Right cardiac atrium (tissue), 5 donors: ENCODE data around the gene CYP27C1. TPM values are rescaled to one million over a fixed set of nuclear protein-coding genes. Genes with fewer than 3 reads are reported as not detected.

Experiments
- ATAC-seq, 2 donors: fragments of 200-7000 bp; cut with Tn5 transposase; one replicate each; pipeline versions ENCODE4 v1.8.0 to v1.9.1; 2020; ENCODE audit warnings: moderate library complexity in 2 of 2, mild to moderate bottlenecking in 1 of 2
- DNase-seq, 3 donors: peaks; one replicate each; pipeline ENCODE4 v3.0.0-alpha.2; 2020
- H3K27ac ChIP-seq: one replicate; pipeline ENCODE4 v1.5.1; 2013; ENCODE audit warnings: mild to moderate bottlenecking, low read length, control low read depth, moderate library complexity
- H3K27me3 ChIP-seq: one replicate; pipeline ENCODE4 v1.6.1; 2013; ENCODE audit not compliant: control insufficient read depth, insufficient read depth
- H3K4me1 ChIP-seq: one replicate; pipeline ENCODE4 v1.6.1; 2013; ENCODE audit warnings: low read length; ENCODE audit not compliant: control insufficient read depth, insufficient read depth
- H3K4me3 ChIP-seq: one replicate; pipeline ENCODE4 v1.5.1; 2013; ENCODE audit warnings: low read length, control low read depth
- H3K9me3 ChIP-seq: one replicate; pipeline ENCODE4 v1.6.1; 2013; ENCODE audit warnings: low read length; ENCODE audit not compliant: control insufficient read depth
- WGBS: extraction: QIAGEN DNeasy Blood & Tissue Kit; methylation state at CpG from one replicate; pipeline ENCODE4 v1.1.7; 2013; 5-methylcytosine and 5-hydroxymethylcytosine counted together
- intact Hi-C, 4 donors: fragments of 100-400 bp; cut with DNase I; formaldehyde crosslinking; loops; one replicate each; pipeline versions ENCODE4 v1.11.0 to v1.14.0; 2022 to 2023
- polyA plus RNA-seq: library from polyadenylated mRNA; stranded (reverse); fragments of 200-250 nt; gene quantifications from one replicate; pipeline ENCODE4 v1.2.3, GENCODE V29; 2013
- total RNA-seq, 4 donors: library from RNA; stranded (reverse); fragmentation: NEBNext Ultra II Directional; extraction: Animal tissue kit (Norgen Biotek cat#: 25700); gene quantifications; one replicate each; pipeline ENCODE4 v1.2.1, GENCODE V29; 2021
- donor health status: healthy with polysubstance abuse.
- donor health status: DM: no; HTN: yes; CAD: no.
- donor health status: DM: no; HTN: no; CAD: no.
- donor health status: DM: no; HTN: yes; CAD: no; lungs with severe emphysema.
- donor health status: DM: yes; HTN: yes; CAD: no.

CYP27C1 gene
- total and polyA plus RNA-seq, 5 donors: 0.18 to 0.29 (median 0.22) TPM

GRCh38 chr2:127200962-127201361 lies 19.1 kb downstream of the CYP27C1 start:
- Histone ChIP-seq H3K4me3 (no peak overlapping the region), H3K9me3 (no peaks in the 10 kb centered on the region), H3K4me1 (no peaks in the 10 kb centered on the region), H3K27ac (no peak overlapping the region), H3K27me3 (no peaks in the 10 kb centered on the region)
- ATAC-seq (no peak), DNase-seq (no peak)
- intact Hi-C loops: no loop called here
- 92% methylated on average over 7 of the region's 7 CpGs for WGBS

GRCh38 chr2:127199223-127199622 lies 20.9 kb downstream of the CYP27C1 start:
- no peak for DNase-seq
- no peak for ATAC-seq
- Histone ChIP-seq H3K27me3 (no peaks in the 10 kb centered on the region), H3K4me1 (no peaks in the 10 kb centered on the region), H3K4me3 (no peak overlapping the region), H3K9me3 (no peaks in the 10 kb centered on the region), H3K27ac (no peak overlapping the region)
- WGBS: 91% methylated on average over 14 of the region's 14 CpGs
- intact Hi-C loops: no loop called here

GRCh38 chr2:127197475-127198385 lies 22.4 kb downstream of the CYP27C1 start:
- peak; percentile 46 to 80 (median 78) for DNase-seq
- Histone ChIP-seq H3K27ac (no peak overlapping the region), H3K27me3 (no peaks in the 10 kb centered on the region), H3K4me3 (no peak overlapping the region), H3K9me3 (no peaks in the 10 kb centered on the region), H3K4me1 (no peaks in the 10 kb centered on the region)
- 66% methylated on average over 19 of the region's 19 CpGs for WGBS
- intact Hi-C loops: no loop called here
- ATAC-seq: peak; percentile 71 to 80

- ATAC-seq (no peak), DNase-seq (no peak)
- Histone ChIP-seq H3K27me3 (no peaks in the 10 kb centered on the region), H3K4me1 (no peaks in the 10 kb centered on the region), H3K27ac (no peak overlapping the region), H3K9me3 (no peaks in the 10 kb centered on the region), H3K4me3 (no peak overlapping the region)
- intact Hi-C loops: no loop called here
- WGBS: 89% methylated on average over 4 of the region's 4 CpGs
Measured at GRCh38 chr2:127196998-127197397, 23.1 kb downstream of the CYP27C1 start.

GRCh38 chr2:127196549-127196948 lies 23.6 kb downstream of the CYP27C1 start:
- H3K27me3 ChIP-seq: no peaks in the 10 kb centered on the region
- DNase-seq (no peak), ATAC-seq (no peak)
- intact Hi-C loops: no loop called here
- no peaks in the 10 kb centered on the region for H3K9me3 ChIP-seq
- 97% methylated on average over 2 of the region's 2 CpGs for WGBS
- H3K4me3 ChIP-seq: no peak overlapping the region
- H3K27ac ChIP-seq: no peak overlapping the region
- no peaks in the 10 kb centered on the region for H3K4me1 ChIP-seq

GRCh38 chr2:127195140-127196074 lies 24.7 kb downstream of the CYP27C1 start:
- ATAC-seq (no peak), DNase-seq (no peak)
- Histone ChIP-seq H3K4me1 (no peaks in the 10 kb centered on the region), H3K9me3 (no peaks in the 10 kb centered on the region), H3K27ac (no peak overlapping the region), H3K4me3 (no peak overlapping the region), H3K27me3 (no peaks in the 10 kb centered on the region)
- intact Hi-C loops: no loop called here
- WGBS: 82% methylated on average over 18 of the region's 18 CpGs

DNA sequence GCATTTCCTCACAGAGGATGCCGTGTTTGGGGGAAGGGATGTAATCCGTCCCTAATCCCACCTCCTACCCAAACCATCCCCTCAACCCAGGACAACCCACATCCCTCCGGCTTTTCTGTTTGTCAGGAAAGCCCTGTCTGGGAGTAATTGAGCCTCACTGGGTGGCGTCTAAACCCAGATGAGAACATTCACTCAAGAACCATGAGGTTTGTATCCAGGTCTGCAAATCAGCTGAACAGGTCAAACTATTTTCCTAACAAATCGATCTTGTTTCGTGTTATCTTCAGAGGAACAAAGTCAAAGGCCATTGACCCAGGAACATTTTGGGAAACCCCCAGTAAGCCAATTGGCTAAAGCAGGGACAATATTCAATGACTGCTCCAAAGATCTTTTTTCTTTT lies 25.7 kb downstream of the CYP27C1 start:
- ATAC-seq: no peak

GRCh38 chr2:127193967-127194280 lies 26.2 kb downstream of the CYP27C1 start:
- H3K4me1 ChIP-seq: no peaks in the 10 kb centered on the region
- 49% methylated on average over 5 of the region's 5 CpGs for WGBS
- H3K9me3 ChIP-seq: no peaks in the 10 kb centered on the region
- no peak overlapping the region for H3K27ac ChIP-seq
- no peak overlapping the region for H3K4me3 ChIP-seq
- intact Hi-C loops: no loop called here
- no peaks in the 10 kb centered on the region for H3K27me3 ChIP-seq
- ATAC-seq (peak; percentile 20 to 56), DNase-seq (no peak)

More for the DNA sequence above, 25.7 kb downstream of the CYP27C1 start:
- H3K4me3 ChIP-seq: no peak overlapping the region
- no peaks in the 10 kb centered on the region for H3K4me1 ChIP-seq
- DNase-seq: no peak
- no peaks in the 10 kb centered on the region for H3K9me3 ChIP-seq
- H3K27me3 ChIP-seq: no peaks in the 10 kb centered on the region
- H3K27ac ChIP-seq: no peak overlapping the region
- intact Hi-C loops: no loop called here
- WGBS: 59% methylated on average over 6 of the region's 6 CpGs

GRCh38 chr2:127193164-127193966 lies 26.7 kb downstream of the CYP27C1 start:
- no peak overlapping the region for H3K4me3 ChIP-seq
- WGBS: 66% methylated on average over 26 of the region's 26 CpGs
- no peaks in the 10 kb centered on the region for H3K4me1 ChIP-seq
- H3K27ac ChIP-seq: no peak overlapping the region
- DNase-seq (peak in 1 of 3 donors; percentile 72), ATAC-seq (peak; percentile 36 to 39)
- no peaks in the 10 kb centered on the region for H3K9me3 ChIP-seq
- intact Hi-C loops: no loop called here
- no peaks in the 10 kb centered on the region for H3K27me3 ChIP-seq

DNA sequence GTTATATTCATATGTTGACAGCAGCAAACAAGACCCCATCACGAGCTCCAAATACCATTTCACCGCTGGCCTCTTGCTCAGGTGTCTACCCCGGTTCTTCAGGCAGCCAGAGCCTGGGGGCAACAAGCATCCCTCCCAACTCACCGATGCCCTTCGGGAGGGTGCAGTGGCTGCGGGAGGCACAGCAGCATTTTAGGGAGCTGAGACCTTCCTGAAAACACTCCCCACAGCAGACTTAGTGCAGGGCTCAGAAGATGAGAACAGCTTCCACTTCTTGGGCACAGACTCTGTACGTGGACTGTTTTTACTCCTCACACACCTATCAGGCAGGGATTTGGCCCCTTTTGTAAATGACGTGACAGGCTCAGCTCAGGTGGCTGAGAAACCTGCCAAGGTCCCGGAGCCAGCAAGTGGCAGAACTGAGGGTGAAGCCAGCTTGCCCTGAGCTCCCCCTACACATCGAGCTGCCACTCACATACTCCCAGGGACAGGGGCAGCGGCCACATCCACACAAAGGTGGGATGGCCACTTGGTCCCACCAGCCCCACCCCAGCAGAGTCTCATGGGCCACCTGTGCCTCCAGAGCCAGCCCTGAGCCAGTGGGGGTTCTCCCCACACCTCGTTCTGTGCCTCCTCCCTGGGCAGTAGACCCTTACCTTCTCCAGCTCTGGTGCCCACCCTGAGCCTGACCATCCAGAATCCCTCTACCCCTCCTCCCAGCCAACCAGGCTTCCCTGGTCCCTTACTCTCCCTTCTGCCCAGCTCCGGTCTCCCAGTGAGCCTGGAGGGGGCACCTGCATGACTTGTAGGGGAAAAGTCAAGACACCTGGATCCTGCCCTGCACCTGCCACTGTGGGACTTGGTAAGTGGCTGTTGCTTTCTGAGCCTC lies 28.5 kb downstream of the CYP27C1 start:
- H3K4me3 ChIP-seq: no peak overlapping the region
- DNase-seq (no peak), ATAC-seq (peak in 1 of 2 donors; percentile 16)
- H3K27ac ChIP-seq: no peak overlapping the region
- H3K27me3 ChIP-seq: no peaks in the 10 kb centered on the region
- 87% methylated on average over 13 of the region's 13 CpGs for WGBS
- intact Hi-C loops: no loop called here
- no peaks in the 10 kb centered on the region for H3K9me3 ChIP-seq
- H3K4me1 ChIP-seq: no peaks in the 10 kb centered on the region
